ENCODE measurements around the gene UBASH3A.

DNA sequence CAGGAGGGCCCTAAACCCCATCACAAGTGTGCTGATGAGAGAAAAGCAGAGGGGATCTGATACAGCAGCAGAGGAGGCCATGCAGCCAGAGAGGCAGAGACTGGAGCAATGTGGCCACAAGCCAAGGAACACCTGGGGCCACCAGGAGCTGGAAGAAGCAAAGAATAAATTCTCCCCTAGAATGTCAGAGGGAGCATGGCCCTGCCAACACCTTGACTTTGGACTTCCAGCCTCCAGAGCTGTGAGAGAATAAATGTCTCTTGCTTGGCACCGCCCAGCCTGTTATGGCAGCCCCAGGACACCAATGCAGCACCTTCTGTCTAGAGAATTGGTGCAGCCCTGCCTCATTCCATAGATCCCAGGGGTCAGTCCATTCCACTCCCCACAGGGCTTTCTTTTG lies 25.3 kb downstream of the UBASH3A start:
- TF ChIP-seq, protein P1, sequence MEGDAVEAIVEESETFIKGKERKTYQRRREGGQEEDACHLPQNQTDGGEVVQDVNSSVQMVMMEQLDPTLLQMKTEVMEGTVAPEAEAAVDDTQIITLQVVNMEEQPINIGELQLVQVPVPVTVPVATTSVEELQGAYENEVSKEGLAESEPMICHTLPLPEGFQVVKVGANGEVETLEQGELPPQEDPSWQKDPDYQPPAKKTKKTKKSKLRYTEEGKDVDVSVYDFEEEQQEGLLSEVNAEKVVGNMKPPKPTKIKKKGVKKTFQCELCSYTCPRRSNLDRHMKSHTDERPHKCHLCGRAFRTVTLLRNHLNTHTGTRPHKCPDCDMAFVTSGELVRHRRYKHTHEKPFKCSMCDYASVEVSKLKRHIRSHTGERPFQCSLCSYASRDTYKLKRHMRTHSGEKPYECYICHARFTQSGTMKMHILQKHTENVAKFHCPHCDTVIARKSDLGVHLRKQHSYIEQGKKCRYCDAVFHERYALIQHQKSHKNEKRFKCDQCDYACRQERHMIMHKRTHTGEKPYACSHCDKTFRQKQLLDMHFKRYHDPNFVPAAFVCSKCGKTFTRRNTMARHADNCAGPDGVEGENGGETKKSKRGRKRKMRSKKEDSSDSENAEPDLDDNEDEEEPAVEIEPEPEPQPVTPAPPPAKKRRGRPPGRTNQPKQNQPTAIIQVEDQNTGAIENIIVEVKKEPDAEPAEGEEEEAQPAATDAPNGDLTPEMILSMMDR (IDR thresholded peaks at IDR 0.05; ENCODE audit: borderline replicate concordance, extremely low read depth, low read length, poor library complexity, severe bottlenecking): no peak
- no peak for TF ChIP-seq EZH2 (IDR thresholded peaks at IDR 0.05; ENCODE audit: borderline replicate concordance, low read depth, low read length, severe bottlenecking)
